ENCODE data around the gene ESR2.
"Not testable (repeated sequence)": the region's sequence is repeated elsewhere in the genome, so short reads cannot be mapped to it uniquely, and the experiment has no call there.

The ESR2 gene

GRCh38 chr14:64221391-64222003 lies 72.7 kb downstream of the ESR2 start:
- in situ Hi-C loops (cut with HindIII; ENCODE audit: low sequenced_read_pairs), result no loop called here

GRCh38 chr14:64220466-64220865 lies 73.7 kb downstream of the ESR2 start:
- in situ Hi-C loops (cut with HindIII; ENCODE audit: low sequenced_read_pairs), result no loop called here

DNA sequence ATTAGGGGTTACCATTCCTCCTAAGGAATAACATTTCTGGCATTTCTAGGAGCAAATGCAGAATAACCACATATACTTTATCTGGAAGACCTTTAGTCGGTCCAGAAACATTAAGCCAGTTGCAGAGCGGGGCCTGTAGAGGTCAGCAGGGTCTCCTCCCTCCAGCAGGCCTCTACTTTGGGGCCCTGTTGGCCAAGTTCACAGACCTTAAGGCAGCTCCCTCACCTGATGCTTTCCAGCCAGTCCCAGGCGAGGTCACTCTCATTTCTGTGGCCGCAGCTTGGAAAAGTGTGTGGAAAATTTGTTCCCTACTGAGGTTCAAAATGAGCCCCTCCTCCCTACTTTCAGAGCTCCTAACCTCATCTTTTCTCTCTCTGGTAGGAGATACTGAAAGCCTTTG lies 74.1 kb downstream of the ESR2 start:
- in situ Hi-C loops (cut with HindIII; ENCODE audit: low sequenced_read_pairs), result no loop called here

DNA sequence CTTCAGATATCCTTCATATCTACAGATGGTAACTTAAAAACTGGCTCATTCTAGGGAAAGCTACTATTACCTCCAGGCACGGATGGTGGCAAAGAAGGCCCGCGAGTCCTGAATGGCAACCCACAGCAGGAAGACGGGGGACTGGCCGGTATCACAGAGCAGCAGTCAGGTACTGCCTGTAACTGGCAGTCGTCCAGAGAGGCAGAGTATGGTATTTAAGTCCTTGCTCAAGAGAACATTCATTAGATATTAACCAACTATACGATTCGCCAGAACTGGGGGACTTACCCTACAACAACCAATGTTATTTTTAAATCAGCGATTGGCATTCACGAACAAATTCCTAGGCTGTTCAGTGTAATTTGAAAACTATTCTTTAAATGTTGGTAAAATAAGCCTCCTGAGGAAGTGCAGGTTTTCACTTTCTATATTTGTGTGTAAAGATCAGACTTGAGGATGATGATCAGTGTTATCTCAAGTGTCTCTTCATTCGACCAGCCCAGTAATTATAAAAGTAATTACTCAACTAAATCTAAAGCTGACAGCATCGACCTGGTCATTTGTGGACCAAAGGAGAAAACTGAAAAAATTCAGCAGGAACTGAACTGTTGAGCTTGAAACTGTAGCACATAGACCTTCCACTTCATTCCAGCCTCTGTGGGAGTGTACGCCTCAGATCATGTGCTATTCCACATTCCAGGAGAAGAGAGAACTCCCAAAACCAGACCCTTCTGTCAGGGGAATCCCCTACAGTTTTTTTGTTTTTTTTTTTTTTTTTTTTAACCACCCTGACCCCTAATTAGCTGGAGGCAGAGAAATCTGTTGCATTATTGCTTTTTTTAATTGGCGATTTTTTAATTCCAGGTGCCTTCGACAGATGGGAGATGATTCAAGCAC lies 75.6 kb downstream of the ESR2 start:
- in situ Hi-C loops (cut with HindIII; ENCODE audit: low sequenced_read_pairs), result no loop called here

- in situ Hi-C loops (cut with HindIII; ENCODE audit: low sequenced_read_pairs), result no loop called here
These were observed 76.3 kb downstream of the ESR2 start for GRCh38 chr14:64217834-64218233.

GRCh38 chr14:64217308-64217707 lies 76.9 kb downstream of the ESR2 start:
- in situ Hi-C loops (cut with HindIII; ENCODE audit: low sequenced_read_pairs), result no loop called here

DNA sequence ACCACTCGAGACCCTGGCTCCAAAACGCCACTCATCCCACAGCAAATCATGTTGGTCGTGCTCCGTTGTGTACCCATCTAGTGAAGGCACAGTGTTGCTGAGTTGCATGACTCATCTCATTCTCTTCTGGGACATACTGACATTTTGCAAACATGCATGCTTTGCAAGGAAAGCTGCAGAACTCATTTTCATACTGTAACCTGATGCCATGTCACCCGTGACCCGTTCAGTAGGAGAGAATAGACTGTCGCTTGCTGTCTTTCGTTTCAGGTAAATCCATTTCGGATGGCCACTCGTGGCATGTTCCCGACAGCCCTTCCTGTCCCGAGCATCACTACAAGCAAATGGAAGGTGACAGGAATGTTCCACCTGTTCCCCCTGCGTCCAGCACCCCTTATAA lies 78.2 kb downstream of the ESR2 start:
- in situ Hi-C loops (cut with HindIII; ENCODE audit: low sequenced_read_pairs), result no loop called here

GRCh38 chr14:64215274-64215673 lies 78.9 kb downstream of the ESR2 start:
- in situ Hi-C loops (cut with HindIII; ENCODE audit: low sequenced_read_pairs), result no loop called here

DNA sequence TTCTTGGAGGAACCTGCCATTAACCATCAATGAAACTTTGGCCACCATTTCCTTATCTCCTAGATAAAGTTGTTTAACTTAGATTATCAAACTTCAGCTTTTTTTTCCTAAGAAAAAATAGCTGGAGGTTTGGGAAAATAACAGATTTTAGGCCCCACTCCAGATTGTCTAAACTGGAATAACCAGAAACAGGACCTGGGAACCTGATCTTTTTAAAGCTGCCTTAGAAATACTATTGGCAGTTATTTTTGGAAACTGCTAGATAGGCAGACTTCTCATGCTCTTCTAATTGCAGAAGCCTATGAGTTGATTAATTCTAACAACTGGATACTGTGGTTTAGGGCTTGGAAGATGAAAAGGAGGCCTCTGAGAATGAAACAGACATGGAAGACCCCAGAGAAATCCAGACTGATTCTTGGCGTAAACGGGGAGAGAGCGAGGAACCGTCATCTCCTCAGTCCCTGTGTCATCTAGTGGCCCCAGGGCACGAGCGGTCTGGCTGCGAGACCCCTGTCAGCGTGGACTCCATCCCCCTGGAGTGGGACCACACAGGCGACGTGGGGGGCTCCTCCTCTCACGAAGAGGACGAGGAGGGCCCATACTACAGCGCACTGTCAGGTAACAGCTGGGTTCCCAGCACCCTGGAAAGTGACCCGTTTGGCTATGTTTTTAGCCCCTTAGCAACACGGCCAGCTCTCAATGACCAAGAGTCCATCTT lies 80.2 kb downstream of the ESR2 start:
- in situ Hi-C loops (cut with HindIII; ENCODE audit: low sequenced_read_pairs), result no loop called here

- in situ Hi-C loops (cut with HindIII; ENCODE audit: low sequenced_read_pairs), result no loop called here
These were observed 81.1 kb downstream of the ESR2 start for GRCh38 chr14:64213086-64213485.

DNA sequence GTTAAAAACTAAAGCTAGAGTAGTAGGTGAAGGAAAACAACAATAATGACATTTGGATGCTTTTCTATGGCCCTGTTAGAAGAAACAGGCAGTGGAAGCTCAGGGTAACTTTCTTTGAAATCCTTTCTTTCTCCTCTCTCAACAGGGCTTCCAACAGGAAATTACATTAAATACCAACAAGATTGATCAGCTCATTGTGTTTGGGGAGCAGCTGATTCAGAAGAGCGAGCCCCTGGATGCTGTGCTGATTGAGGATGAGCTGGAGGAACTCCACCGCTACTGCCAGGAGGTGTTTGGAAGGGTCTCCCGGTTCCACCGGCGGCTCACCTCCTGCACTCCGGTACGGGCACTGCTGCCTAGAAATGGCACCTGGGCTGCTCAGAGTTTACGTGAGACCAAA lies 81.5 kb downstream of the ESR2 start:
- in situ Hi-C loops (cut with HindIII; ENCODE audit: low sequenced_read_pairs), result no loop called here

DNA sequence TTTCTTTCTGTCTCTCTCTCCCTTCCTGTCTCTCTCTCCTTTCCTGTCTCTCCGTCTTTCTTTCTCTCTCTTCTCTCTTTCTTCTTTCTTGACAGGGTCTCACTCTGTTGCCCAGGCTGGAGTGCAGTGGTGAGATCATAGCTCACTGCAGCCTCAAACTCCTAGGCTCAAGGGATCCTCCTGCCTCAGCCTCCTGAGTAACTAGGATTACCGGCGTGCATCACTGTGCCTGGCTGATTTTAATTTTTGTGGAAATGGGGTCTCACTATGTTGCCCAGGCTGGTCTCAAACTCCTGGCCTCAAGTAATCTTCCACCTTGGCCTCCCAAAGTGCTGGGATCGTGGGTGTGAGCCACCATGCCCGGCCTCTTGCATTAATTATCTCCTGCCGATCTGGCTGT lies 83.3 kb downstream of the ESR2 start:
- in situ Hi-C loops (cut with HindIII; ENCODE audit: low sequenced_read_pairs), result not testable (repeated sequence)

GRCh38 chr14:64210216-64210615 lies 84.0 kb downstream of the ESR2 start:
- in situ Hi-C loops (cut with HindIII; ENCODE audit: low sequenced_read_pairs), result no loop called here

GRCh38 chr14:64209444-64210131 lies 84.6 kb downstream of the ESR2 start:
- in situ Hi-C loops (cut with HindIII; ENCODE audit: low sequenced_read_pairs), result no loop called here

DNA sequence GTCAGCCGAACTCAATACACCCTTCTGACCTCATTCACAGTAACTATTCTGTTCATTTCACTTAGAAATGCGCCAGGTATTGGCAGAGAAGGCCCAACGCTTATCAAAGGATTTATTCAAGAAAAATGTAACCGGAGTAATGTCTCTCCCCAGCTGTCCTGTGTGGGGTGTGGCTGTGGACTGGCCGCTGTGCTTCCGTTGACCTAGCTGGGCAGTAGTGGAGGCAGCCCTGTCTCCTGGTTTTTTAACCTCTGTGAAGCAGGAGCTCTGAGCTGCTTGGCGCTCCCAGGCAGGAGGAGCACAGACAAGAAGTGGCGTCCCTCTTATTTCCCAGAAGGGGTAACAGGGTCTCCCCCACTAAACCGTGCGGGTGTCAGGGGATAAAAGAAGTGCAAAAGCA lies 85.2 kb downstream of the ESR2 start:
- in situ Hi-C loops (cut with HindIII; ENCODE audit: low sequenced_read_pairs), result no loop called here

GRCh38 chr14:64208261-64208660 lies 85.9 kb downstream of the ESR2 start:
- in situ Hi-C loops (cut with HindIII; ENCODE audit: low sequenced_read_pairs), result no loop called here

GRCh38 chr14:64203366-64204006 lies 90.7 kb downstream of the ESR2 start:
- in situ Hi-C loops (cut with HindIII; ENCODE audit: low sequenced_read_pairs), result no loop called here

- in situ Hi-C loops (cut with HindIII; ENCODE audit: low sequenced_read_pairs), result no loop called here
These were observed 91.5 kb downstream of the ESR2 start for GRCh38 chr14:64202716-64203115.

- in situ Hi-C loops (cut with HindIII; ENCODE audit: low sequenced_read_pairs), result no loop called here
These were observed 92.1 kb downstream of the ESR2 start for GRCh38 chr14:64201921-64202545.

DNA sequence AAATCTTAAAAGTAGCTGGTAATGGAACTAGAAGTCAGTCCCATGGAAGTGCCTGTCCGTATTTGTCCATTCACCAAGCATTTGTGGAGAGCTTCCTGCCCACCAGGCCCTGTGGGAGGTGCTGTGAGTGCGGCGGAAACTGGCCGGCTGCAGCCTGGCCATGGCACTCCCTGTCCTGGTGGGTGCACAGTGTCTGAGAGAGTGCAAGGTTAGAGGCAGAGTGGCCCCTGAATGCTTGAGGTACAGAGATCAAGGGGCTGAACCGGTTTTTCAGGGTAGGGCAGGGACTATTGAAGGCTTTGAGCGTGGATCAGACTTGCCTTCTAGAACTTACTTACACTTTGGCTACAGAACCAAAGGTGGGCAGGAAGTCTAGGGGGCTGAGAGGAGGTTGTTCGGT lies 92.9 kb downstream of the ESR2 start:
- in situ Hi-C loops (cut with HindIII; ENCODE audit: low sequenced_read_pairs), result no loop called here

Data from DLD1 (cell line).